Fibroblast of the aortic adventitia (primary cell): ENCODE measurements around the gene TPX2. TPM values are rescaled to one million over a fixed set of nuclear protein-coding genes. Genes with fewer than 3 reads are reported as not detected.

Experiments
- DNase-seq: peaks from one replicate; pipeline ENCODE4 v3.0.0-alpha.2; 2010; ENCODE audit warnings: low read depth
- H3K4me3 ChIP-seq: 2 replicates; pipeline ENCODE4 v1.5.1; 2011; ENCODE audit warnings: low read depth, mild to moderate bottlenecking, control low read depth, low read length, moderate library complexity
- total RNA-seq: library from RNA; depleted of rRNA; stranded (reverse); fragments of >200 nt; gene quantifications from 2 replicates; pipeline ENCODE4 v1.2.3, GENCODE V29; 2012; ENCODE audit warnings: low replicate concordance
- TF ChIP-seq, protein P1 (sequence below): IDR thresholded peaks from 2 replicates; pipeline ENCODE4 v1.5.1; 2011; ENCODE audit warnings: mild to moderate bottlenecking, low read length, control low read depth, inconsistent platforms; ENCODE audit not compliant: insufficient read depth

The TPX2 gene
- total RNA-seq, 1 donor = 91.1 TPM

DNA sequence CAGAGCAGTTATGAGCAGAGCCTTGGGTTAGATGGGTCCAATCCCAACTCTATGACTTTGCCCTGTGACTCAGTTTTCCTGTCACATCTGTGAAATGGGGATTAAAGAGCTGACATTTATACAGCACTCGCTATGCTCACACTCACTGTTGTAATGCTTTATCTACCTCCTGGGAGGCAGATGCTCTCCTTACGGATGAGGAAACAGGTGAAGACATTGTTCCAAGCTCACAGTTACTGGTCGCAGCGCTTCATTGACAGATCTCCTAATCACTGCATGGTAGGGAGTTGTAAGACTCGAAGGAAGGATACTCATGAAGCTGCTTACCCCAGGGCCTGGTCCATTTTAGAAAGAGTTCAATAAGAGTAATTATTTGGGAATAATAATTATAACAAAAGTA lies 77.1 kb downstream of the TPX2 start:
- TF ChIP-seq, protein P1, sequence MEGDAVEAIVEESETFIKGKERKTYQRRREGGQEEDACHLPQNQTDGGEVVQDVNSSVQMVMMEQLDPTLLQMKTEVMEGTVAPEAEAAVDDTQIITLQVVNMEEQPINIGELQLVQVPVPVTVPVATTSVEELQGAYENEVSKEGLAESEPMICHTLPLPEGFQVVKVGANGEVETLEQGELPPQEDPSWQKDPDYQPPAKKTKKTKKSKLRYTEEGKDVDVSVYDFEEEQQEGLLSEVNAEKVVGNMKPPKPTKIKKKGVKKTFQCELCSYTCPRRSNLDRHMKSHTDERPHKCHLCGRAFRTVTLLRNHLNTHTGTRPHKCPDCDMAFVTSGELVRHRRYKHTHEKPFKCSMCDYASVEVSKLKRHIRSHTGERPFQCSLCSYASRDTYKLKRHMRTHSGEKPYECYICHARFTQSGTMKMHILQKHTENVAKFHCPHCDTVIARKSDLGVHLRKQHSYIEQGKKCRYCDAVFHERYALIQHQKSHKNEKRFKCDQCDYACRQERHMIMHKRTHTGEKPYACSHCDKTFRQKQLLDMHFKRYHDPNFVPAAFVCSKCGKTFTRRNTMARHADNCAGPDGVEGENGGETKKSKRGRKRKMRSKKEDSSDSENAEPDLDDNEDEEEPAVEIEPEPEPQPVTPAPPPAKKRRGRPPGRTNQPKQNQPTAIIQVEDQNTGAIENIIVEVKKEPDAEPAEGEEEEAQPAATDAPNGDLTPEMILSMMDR = no peak
- H3K4me3 ChIP-seq = no peak overlapping the region
- no peak for DNase-seq

GRCh38 chr20:31817461-31817860 lies 78.4 kb downstream of the TPX2 start:
- TF ChIP-seq, protein P1 = no peak
- H3K4me3 ChIP-seq = no peak overlapping the region
- no peak for DNase-seq

- TF ChIP-seq, protein P1 = no peak
- H3K4me3 ChIP-seq = no peak overlapping the region
- DNase-seq = no peak
These were observed 79.4 kb downstream of the TPX2 start for GRCh38 chr20:31818376-31818908.

DNA sequence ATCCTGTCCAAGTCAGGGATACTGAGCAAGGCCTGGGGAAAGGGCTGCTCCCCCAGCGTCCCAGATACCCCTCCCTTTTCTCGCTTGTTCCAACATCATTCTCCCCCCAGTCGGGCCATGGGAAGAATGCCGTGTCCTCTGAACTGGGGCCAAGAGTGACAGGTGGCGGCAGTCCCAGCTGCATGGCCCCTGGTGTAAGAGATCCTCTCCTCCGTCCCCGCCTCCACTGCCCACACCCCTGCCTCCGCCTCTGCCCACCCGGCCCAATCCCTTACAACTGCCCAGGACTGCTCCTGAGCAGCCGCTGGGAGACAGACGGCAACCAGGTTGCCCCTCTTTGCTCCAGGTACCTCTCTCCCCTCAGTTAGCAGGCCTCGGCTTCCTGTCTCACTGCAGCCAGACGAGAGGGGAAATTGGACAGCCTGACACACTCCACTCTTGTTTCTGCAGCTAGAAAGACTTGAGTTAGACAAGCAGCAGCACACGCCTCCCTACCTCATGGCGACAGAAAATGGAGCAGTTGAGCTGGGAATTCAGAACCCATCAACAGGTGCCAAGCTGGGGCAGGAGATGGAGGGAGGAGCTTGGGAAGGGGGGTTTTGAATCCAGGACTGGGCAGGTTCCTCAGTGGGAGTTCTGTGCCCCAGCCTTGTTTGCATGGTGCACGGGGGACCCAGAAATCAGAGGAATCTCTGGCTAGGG lies 80.1 kb downstream of the TPX2 start, which contains the start of gene MYLK2:
MYLK2 (plus strand) TSS at position 274 of the 702 bp plus-strand sequence; CDS start at position 499, 225 bp downstream.
- TF ChIP-seq, protein P1 = no peak
- DNase-seq = no peak
- H3K4me3 ChIP-seq = no peak within 1 kb of the TSS

- TF ChIP-seq, protein P1 = no peak
- DNase-seq = no peak
- H3K4me3 ChIP-seq = no peak overlapping the region
These were observed 81.1 kb downstream of the TPX2 start for GRCh38 chr20:31820228-31820627.

DNA sequence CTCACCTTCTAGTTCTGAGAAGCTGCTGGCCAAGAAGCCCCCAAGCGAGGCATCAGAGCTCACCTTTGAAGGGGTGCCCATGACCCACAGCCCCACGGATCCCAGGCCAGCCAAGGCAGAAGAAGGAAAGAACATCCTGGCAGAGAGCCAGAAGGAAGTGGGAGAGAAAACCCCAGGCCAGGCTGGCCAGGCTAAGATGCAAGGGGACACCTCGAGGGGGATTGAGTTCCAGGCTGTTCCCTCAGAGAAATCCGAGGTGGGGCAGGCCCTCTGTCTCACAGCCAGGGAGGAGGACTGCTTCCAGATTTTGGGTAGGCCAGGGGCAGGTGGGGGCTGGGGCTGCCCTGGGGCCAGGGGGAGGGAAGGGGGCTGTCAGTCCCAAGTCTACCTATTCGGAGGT lies 82.3 kb downstream of the TPX2 start:
- no peak overlapping the region for H3K4me3 ChIP-seq
- TF ChIP-seq, protein P1 = no peak
- no peak for DNase-seq
